NCI-H345 (cell line): ENCODE data around the gene CD72.

ENCODE experiments used
- DNase-seq: peaks from one replicate; lab custom pipeline; 2025; lab: John Stamatoyannopoulos, UW

The CD72 gene

GRCh38 chr9:35618325-35618727 lies at the start of gene CD72:
Gene CD72, minus strand, starts transcription at chr9:35618413. Its CDS starts 110 bp downstream, at chr9:35618303.
- DNase-seq = no peak

DNA sequence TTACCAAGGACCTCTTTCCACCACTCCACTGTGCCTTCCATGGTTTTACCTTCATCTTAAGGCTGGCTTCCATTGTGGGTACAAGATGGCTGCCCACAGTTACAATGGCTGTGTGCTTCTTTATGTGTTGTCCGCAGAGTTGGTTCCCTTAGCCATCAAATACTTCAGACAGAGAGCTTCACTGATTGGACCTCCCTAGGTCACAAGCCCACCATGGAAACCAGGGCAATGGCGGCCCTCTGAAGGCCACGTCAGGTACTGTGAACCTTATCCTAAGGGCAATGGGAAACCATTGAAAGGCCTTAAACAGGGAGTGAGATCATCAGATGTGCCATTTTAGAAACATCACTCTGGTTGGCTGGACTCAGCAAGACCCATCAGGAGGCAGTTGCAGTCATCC lies 49.7 kb upstream of the CD72 start:
- DNase-seq = no peak

- DNase-seq = no peak
Observed at GRCh38 chr9:35666549-35666948, 48.3 kb upstream of the CD72 start.

- DNase-seq = no peak
Observed at GRCh38 chr9:35666045-35666444, 47.8 kb upstream of the CD72 start.

DNA sequence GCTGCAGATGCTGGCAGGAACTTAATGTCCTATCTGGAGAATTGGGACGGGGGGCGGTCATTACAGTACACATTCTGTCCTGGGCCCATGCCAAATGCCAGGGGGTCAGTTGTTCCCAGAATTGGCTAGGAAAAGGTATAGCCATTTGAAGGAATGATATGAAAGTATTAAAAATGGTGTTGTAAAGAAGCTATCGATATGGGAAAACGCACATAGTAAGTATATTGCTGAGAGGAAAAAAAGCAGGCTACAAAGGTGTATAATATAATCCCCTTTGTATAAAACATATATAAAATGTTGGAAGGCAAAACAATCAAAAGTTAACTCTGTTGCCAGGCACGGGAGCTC lies 47.2 kb upstream of the CD72 start:
- no peak for DNase-seq

- DNase-seq = peak; percentile 88
Observed at GRCh38 chr9:35664531-35665470, 46.6 kb upstream of the CD72 start, which contains the start of gene ARHGEF39. Gene ARHGEF39, minus strand, starts transcription at chr9:35665195. Its CDS starts 26 bp downstream, at chr9:35665169.

DNA sequence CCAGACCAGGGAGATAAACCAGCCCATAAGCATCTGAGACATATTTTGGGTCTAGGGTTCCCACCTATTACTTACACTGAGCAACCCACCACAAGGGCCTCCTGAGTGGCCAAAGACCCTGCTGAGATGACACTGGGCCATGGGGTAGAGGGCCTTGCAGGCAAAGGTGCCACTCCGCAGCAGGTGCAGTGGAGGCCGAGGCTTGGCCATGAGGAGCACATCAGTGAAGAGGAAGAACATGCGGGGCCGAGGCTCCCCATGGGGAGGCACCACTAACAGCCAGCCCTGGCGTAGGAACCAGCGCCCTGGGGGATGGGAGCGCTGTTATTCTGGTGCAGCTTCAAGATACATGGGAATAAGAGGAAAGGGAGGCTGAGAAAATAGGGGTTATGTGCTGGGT lies 44.2 kb upstream of the CD72 start:
- no peak for DNase-seq

GRCh38 chr9:35661756-35662350 lies 43.6 kb upstream of the CD72 start:
- no peak for DNase-seq

GRCh38 chr9:35660966-35661415 lies 42.8 kb upstream of the CD72 start:
- no peak for DNase-seq

- DNase-seq = peak; percentile 15
Observed at GRCh38 chr9:35659340-35659739, 41.1 kb upstream of the CD72 start.

- DNase-seq = no peak
Observed at GRCh38 chr9:35658968-35659220, 40.7 kb upstream of the CD72 start.

DNA sequence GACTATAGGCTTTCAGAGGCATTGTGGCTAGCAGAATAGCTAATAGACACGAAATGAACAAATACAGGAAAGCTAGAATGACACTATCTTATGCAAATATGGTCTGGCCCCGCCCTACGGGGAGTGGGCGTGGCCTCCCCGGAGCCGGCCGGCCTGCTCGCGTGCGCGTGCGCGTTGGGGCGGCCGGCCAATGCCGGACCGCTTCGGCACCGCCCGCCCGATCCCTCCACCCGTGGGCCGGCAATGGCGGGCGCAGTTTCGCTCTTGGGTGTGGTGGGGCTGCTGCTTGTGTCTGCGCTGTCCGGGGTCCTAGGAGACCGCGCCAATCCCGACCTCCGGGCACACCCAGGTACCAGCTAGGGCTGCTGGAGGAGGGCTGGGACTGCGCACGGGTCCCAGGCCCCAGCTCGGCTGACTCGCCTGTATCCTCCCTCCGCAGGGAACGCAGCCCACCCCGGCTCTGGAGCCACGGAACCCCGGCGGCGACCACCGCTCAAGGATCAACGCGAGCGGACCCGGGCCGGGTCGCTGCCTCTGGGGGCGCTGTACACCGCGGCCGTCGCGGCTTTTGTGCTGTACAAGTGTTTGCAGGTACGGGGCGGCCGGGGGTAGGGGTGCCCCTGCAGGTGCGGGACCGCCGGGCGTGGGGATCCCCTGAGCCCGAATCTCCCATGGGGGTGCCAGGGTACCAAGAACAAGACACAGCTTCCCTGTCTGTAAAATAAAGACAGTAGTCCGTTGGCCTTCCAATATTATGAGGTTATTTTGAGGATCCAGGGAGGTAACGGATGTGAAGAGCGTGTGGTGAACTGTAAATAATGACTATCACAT lies 40.1 kb upstream of the CD72 start, which contains the start of gene CCDC107:
Gene CCDC107, plus strand, starts transcription at position 156 of the 831 bp plus-strand sequence. Its CDS starts 88 bp downstream, at position 244.
- peak; percentile 83 for DNase-seq

GRCh38 chr9:35657546-35658136 lies 39.4 kb upstream of the CD72 start, which contains the start of gene RMRP:
Gene RMRP, minus strand, starts transcription at chr9:35658019.
- DNase-seq = peak; percentile 99

GRCh38 chr9:35656831-35657545 lies 38.8 kb upstream of the CD72 start:
- DNase-seq = no peak

DNA sequence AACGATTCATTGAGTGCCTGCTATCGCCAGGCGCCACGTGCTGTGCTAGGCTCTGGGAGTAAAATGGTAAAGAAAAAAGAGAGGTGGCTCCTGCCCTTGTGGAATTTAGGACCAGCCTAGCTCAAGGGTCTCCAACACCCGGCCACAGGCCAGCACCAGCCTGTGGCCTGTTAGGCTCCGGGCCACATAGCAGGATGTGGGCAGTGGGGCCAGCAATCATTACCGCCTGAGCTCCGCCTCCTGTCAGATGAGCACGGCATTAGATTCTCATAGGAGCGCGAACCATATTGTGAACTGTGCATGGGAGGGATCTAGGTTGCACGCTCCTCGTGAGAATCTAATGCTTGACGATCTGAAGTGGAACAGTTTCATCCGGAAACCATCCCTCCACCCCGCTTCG lies 38.1 kb upstream of the CD72 start:
- DNase-seq = no peak

DNA sequence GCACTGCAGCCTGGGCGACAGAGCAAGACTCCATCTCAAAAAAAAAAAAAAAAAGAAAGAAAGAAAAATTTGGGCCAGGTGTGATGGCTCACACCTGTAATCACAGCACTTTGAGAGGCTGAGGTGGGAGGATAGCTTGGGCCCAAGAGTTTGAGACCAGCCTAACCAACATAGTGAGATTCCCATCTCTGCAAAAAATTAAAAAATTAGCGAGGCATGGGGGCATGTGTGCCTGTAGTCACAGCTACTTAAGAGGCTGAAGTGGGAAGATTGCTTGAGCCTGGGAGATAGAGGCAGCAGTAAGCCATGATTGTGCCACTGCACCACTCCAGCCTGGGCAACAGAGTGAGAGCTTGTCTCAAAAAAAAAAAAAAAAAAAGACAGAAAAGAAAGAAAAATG lies 35.4 kb upstream of the CD72 start:
- no peak for DNase-seq

DNA sequence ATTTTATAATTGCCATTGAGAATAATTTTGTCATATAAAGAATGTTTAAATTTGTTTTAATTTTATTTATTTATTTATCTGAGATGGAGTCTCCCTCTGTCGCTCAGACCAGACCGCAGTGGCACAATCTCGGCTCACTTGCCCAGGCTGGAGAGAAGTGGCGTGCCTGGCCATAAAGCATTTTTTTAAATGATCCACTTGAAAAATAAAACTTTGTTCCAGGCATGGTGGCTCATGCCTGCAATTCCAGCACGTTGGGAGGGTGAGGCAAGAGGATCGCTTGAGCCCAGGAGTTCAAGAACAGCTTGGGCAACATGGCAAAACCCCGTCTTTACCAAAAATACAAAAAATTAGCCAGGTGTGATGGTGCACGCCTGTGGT lies 34.6 kb upstream of the CD72 start:
- DNase-seq = no peak

DNA sequence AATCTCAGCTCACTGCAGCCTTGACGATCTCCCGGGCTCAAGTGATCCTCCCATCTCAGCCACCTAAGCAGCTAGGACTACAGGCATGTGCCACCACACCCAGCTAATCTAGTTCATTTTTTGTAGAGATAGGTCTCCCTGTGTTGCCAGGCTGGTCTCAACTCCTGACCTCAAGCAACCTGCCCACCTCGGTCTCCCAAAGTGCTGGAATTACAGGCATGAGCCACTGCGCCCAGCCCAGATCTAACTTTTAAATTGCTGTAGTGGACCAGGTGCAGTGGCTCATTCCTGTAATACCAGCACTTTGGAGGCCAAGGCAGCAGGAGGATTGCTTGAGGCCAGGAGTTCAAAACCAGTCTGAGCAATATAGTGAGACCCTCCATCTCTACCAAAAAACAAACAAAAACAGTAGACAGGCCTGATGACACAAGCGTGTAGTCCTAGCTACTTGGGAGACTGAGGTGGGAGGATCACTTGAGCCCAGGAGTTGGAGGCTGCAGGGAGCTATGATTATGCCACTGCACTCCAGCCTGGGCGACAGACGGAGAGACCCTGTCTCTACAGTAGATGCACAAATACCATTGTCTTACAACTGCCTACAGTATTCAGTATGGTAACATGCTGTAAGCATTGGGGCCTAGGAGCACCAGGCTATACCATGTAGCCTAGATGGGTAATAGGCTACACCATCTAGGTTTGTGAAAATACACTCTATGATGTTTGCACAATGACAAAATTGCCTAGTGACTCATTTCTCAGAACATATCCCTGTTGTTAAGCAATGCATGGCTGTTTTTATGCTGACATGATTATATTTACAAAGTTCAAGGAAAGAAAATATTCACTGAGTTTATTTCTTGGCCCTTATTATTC lies 34.0 kb upstream of the CD72 start:
- no peak for DNase-seq

DNA sequence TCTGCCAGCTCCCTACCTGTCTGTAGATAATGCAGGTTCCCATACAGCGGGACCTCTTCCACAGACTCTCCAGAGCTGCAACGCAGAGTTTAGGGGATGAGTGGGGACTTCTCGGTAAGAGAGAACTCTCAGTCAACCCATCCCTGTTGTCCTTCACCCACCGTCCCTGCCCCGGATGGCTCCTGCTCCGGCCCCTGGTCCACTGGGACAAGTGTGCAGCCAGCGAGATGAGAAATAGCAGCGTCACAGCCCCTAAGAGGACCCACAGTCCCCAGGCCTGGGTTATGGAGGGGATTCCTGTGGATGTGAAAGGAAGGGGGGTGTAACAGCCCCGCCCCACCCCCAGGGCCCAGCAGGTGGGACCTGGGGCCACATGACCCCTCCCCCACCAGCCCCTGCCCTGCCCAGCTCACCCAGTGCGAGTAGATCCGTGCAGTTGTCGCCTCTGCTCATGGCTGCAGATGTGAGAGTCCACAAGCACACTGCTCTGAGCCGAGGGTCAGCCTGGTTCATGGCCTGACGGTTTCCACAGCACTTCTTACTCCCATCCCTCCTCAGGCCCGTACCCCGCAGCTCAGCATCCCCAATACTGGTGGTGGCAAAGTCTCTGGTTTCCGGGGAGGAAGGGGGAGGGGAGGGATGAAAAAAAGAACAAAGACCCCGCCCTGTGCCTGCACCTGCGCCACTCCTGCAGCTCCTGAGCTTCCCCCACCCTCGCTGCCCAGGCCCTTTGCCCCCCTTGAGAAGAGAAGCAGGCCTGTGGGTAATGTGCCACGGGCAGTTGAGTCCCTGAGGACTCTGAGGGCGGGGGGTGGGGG lies 32.3 kb upstream of the CD72 start, which contains the start of gene SIT1:
Gene SIT1, minus strand, starts transcription at position 591 of the 818 bp plus-strand sequence. Its CDS starts 78 bp downstream, at position 513.
- no peak for DNase-seq
